Omental fat pad (tissue), 4 donors: Measurements from ENCODE around the gene RGS6. TPM values are rescaled to one million over a fixed set of nuclear protein-coding genes. Genes with fewer than 3 reads are reported as not detected.

Experiments used
- ATAC-seq: fragments of 150-250 bp; one replicate; pipeline ENCODE4 v1.9.1; 2016; ENCODE audit warnings: mild to moderate bottlenecking, moderate library complexity; ENCODE audit not compliant: low FRiP score
- DNase-seq: peaks from one replicate; pipeline ENCODE4 v3.0.0-alpha.2; 2019; ENCODE audit warnings: low spot score
- CTCF ChIP-seq, 3 donors: fragments of 450-650 bp; IDR thresholded peaks; one replicate each; pipeline ENCODE4 v1.5.1; 2016 to 2017; ENCODE audit warnings: antibody characterized with exemption in 3 of 3, mild to moderate bottlenecking in 3 of 3, moderate library complexity in 2 of 3
- total RNA-seq, 4 donors: library from RNA; depleted of rRNA; stranded (reverse); fragments of >200 nt; gene quantifications; one replicate each; pipeline ENCODE4 v1.1.0, GENCODE V29; 2016

The RGS6 gene
- total RNA-seq, 4 donors from 2014 or later: 5.2 to 27.3 (median 6.9) TPM

- ATAC-seq (no peak), DNase-seq (no peak)
- TF ChIP-seq CTCF (IDR thresholded peaks at IDR 0.05): no peak
Observed at GRCh38 chr14:72521045-72521444, 588.8 kb downstream of the RGS6 start.

- TF ChIP-seq CTCF (IDR thresholded peaks at IDR 0.05): no peak
- no peak for ATAC-seq
- DNase-seq: no peak
Observed at GRCh38 chr14:72521968-72522741, 589.9 kb downstream of the RGS6 start.

GRCh38 chr14:72522847-72523246, 590.6 kb downstream of the RGS6 start:
- DNase-seq (no peak), ATAC-seq (no peak)
- no peak for TF ChIP-seq CTCF (IDR thresholded peaks at IDR 0.05)

GRCh38 chr14:72523424-72524294, 591.4 kb downstream of the RGS6 start:
- DNase-seq (no peak), ATAC-seq (peak; percentile 49)
- TF ChIP-seq CTCF (IDR thresholded peaks at IDR 0.05): no peak

- ATAC-seq: peak; percentile 16
- no peak for TF ChIP-seq CTCF (IDR thresholded peaks at IDR 0.05)
- no peak for DNase-seq
Observed at GRCh38 chr14:72524295-72524629, 592.0 kb downstream of the RGS6 start.

- DNase-seq (no peak), ATAC-seq (no peak)
- no peak for TF ChIP-seq CTCF (IDR thresholded peaks at IDR 0.05)
Observed at GRCh38 chr14:72525087-72525915, 593.1 kb downstream of the RGS6 start.
